HEK293T (cell line): ENCODE measurements around the gene SLC27A1.

Experiments used
- CTCF ChIA-PET: fragments of 350-600 bp; formaldehyde crosslinking; extraction: SDS; loops from one replicate; lab custom pipeline; 2021; ENCODE audit warnings: antibody characterized with exemption, inconsistent platforms; lab: Yijun Ruan, JAX
- POLR2A ChIA-PET: fragments of 350-600 bp; formaldehyde crosslinking; extraction: SDS; loops from one replicate; lab custom pipeline; 2020; ENCODE audit warnings: antibody characterized with exemption, inconsistent platforms; lab: Yijun Ruan, JAX
- DNase-seq: peaks from one replicate; pipeline ENCODE4 v3.0.0; 2012; ENCODE audit warnings: mixed read lengths; ENCODE audit errors: extremely low spot score
- ARNT ChIP-seq: fragments of 450-650 bp; IDR thresholded peaks from 2 replicates; pipeline ENCODE4 v1.6.1; 2017; ENCODE audit warnings: mild to moderate bottlenecking
- BHLHE40 ChIP-seq: fragments of 450-650 bp; IDR thresholded peaks from 2 replicates; pipeline ENCODE4 v1.6.1; 2016; ENCODE audit warnings: mild to moderate bottlenecking, moderate library complexity, borderline replicate concordance
- CTBP1 ChIP-seq: fragments of 450-650 bp; IDR thresholded peaks from 2 replicates; pipeline ENCODE4 v1.6.1; 2016; ENCODE audit warnings: borderline replicate concordance
- ELF4 ChIP-seq: fragments of 450-650 bp; IDR thresholded peaks from 2 replicates; pipeline ENCODE4 v1.6.1; 2017; ENCODE audit warnings: antibody characterized with exemption
- FOXA1 ChIP-seq: fragments of 450-650 bp; IDR thresholded peaks from 2 replicates; pipeline ENCODE4 v1.6.1; 2016; ENCODE audit warnings: mild to moderate bottlenecking
- FOXK2 ChIP-seq: fragments of 450-650 bp; IDR thresholded peaks from 2 replicates; pipeline ENCODE4 v1.6.1; 2016; ENCODE audit warnings: mild to moderate bottlenecking
- FOXM1 ChIP-seq: fragments of 450-650 bp; IDR thresholded peaks from 2 replicates; pipeline ENCODE4 v1.6.1; 2017; ENCODE audit warnings: mild to moderate bottlenecking, borderline replicate concordance
- HDGF ChIP-seq: fragments of 450-650 bp; IDR thresholded peaks from 2 replicates; pipeline ENCODE4 v1.6.1; 2017; ENCODE audit warnings: antibody characterized with exemption, borderline replicate concordance
- L3MBTL2 ChIP-seq: fragments of 450-650 bp; conservative IDR thresholded peaks from 2 replicates; pipeline ENCODE4 v1.6.1; 2016; ENCODE audit warnings: mild to moderate bottlenecking
- LEF1 ChIP-seq: fragments of 450-650 bp; IDR thresholded peaks from 2 replicates; pipeline ENCODE4 v1.6.1; 2017; ENCODE audit warnings: mild to moderate bottlenecking, borderline replicate concordance
- NFRKB ChIP-seq: fragments of 450-650 bp; IDR thresholded peaks from 2 replicates; pipeline ENCODE4 v1.6.1; 2016; ENCODE audit warnings: mild to moderate bottlenecking, moderate library complexity
- SP1 ChIP-seq: fragments of 450-650 bp; IDR thresholded peaks from 2 replicates; pipeline ENCODE4 v1.6.1; 2017
- SUZ12 ChIP-seq: fragments of 450-650 bp; IDR thresholded peaks from 2 replicates; pipeline ENCODE4 v1.6.1; 2016; ENCODE audit warnings: mild to moderate bottlenecking
- TARDBP ChIP-seq: fragments of 450-650 bp; IDR thresholded peaks from 2 replicates; pipeline ENCODE4 v1.6.1; 2016
- ZNF384 ChIP-seq: fragments of 450-650 bp; IDR thresholded peaks from 2 replicates; pipeline ENCODE4 v1.6.1; 2016
- TF ChIP-seq, protein P1 (sequence below): fragments of 450-650 bp; IDR thresholded peaks from 2 replicates; pipeline ENCODE4 v1.6.1; 2016

The SLC27A1 gene

DNA sequence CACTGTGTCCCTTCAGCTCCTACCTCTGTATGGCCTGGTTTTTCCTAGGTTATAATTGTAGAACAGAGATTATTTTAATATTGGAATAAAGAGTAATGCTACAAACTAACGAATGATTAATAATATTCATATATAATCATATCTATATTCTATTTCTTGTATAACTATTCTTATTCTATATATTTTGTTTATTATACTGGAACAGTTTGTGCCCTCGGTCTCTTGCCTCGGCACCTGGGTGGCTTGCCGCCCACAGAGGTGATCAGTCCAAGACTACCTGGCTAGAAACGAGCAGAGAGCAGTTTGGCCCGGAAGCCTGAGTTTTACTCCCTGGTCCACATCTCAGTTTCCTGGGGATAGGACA is 3.9 kb upstream of the SLC27A1 start:
- TF ChIP-seq SUZ12, result no peak
- TF ChIP-seq CTBP1, result no peak
- no peak for TF ChIP-seq TARDBP
- no peak for TF ChIP-seq LEF1
- no peak for TF ChIP-seq ARNT
- TF ChIP-seq NFRKB, result no peak
- no peak for TF ChIP-seq FOXA1
- TF ChIP-seq ZNF384, result no peak
- no peak for TF ChIP-seq SP1
- no peak for TF ChIP-seq BHLHE40
- TF ChIP-seq, protein P1, sequence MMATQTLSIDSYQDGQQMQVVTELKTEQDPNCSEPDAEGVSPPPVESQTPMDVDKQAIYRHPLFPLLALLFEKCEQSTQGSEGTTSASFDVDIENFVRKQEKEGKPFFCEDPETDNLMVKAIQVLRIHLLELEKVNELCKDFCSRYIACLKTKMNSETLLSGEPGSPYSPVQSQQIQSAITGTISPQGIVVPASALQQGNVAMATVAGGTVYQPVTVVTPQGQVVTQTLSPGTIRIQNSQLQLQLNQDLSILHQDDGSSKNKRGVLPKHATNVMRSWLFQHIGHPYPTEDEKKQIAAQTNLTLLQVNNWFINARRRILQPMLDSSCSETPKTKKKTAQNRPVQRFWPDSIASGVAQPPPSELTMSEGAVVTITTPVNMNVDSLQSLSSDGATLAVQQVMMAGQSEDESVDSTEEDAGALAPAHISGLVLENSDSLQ, result no peak
- no peak for TF ChIP-seq HDGF
- TF ChIP-seq FOXM1, result no peak
- TF ChIP-seq FOXK2, result no peak
- no peak for TF ChIP-seq L3MBTL2
- no peak for TF ChIP-seq ELF4
- ChIA-PET CTCF (interaction anchor here (0.6 to 1.8 kb wide), 5 partner anchors 26 to 272 kb away, joined by 3 to 7 read pairs (median 3); partner anchors contain the start of gene BST2), POLR2A (interaction anchor here (1.1 kb wide), 1 partner anchor 47 kb away, joined by 3 read pairs; the partner anchor contains the start of gene MVB12A)

GRCh38 chr19:17467471-17468301 is 2.6 kb upstream of the SLC27A1 start:
- TF ChIP-seq ELF4, result no peak
- DNase-seq, result no peak
- ChIA-PET POLR2A (interaction anchor here (1.5 kb wide), 1 partner anchor 48 kb away, joined by 3 read pairs; the partner anchor contains the start of gene MVB12A), CTCF (no interaction called here)

More for the DNA sequence above, 3.9 kb upstream of the SLC27A1 start:
- no peak for DNase-seq

DNA sequence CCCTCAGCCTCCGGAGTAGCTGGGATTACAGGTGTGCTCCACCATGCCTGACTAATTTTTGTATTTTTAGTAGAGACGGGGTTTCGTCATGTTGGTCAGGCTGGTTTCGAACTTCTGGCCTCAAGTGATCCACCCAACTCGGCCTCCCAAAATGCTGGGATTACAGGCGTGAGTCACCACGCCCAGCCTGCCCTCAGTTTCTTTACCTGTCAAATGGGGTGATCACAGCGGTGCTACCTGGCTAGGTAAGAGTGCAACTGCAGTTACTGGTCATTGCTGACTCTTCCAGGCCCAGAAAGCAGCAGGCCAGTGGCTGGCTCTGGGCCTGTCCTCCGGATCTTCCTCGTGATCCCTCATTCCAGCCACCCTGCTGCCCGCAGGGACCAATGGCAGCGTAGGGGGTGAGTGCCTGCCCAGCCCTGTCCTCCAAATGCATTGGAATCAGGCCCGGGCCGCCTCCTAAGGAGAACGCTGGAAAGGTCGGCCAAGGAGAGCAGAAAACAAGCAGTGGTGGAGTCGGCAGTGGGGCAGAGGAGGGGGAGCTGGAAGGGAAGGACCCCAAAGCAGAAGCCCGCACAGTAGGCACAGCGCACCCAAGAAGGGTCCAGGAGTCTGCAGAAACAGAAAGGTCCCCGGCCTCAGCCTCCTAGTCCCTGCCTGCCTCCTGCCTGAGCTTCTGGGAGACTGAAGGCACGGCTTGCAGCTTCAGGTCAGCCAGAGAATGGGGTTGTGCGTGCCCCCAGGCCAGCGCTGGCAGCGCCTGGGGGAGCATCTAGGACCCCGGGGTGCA is 1.8 kb upstream of the SLC27A1 start:
- DNase-seq, result no peak
- ChIA-PET CTCF (no interaction called here), POLR2A (interaction anchor here (1.5 kb wide), 1 partner anchor 49 kb away, joined by 3 read pairs; the partner anchor contains the start of gene MVB12A)
- TF ChIP-seq, protein P1, result no peak
- TF ChIP-seq FOXA1 (no peak), L3MBTL2 (no peak), ARNT (no peak), HDGF (no peak), CTBP1 (no peak), LEF1 (no peak), BHLHE40 (no peak), NFRKB (no peak)

- no peak for DNase-seq
- no peak for TF ChIP-seq ZNF384
- TF ChIP-seq L3MBTL2, result no peak
- TF ChIP-seq HDGF, result no peak
- no peak for TF ChIP-seq FOXK2
- no peak for TF ChIP-seq FOXM1
- TF ChIP-seq ELF4, result no peak
- no peak for TF ChIP-seq LEF1
- no peak for TF ChIP-seq FOXA1
- no peak for TF ChIP-seq SP1
- ChIA-PET CTCF (no interaction called here), POLR2A (no interaction called here)
Measured at GRCh38 chr19:17469092-17469480, 1.2 kb upstream of the SLC27A1 start.

DNA sequence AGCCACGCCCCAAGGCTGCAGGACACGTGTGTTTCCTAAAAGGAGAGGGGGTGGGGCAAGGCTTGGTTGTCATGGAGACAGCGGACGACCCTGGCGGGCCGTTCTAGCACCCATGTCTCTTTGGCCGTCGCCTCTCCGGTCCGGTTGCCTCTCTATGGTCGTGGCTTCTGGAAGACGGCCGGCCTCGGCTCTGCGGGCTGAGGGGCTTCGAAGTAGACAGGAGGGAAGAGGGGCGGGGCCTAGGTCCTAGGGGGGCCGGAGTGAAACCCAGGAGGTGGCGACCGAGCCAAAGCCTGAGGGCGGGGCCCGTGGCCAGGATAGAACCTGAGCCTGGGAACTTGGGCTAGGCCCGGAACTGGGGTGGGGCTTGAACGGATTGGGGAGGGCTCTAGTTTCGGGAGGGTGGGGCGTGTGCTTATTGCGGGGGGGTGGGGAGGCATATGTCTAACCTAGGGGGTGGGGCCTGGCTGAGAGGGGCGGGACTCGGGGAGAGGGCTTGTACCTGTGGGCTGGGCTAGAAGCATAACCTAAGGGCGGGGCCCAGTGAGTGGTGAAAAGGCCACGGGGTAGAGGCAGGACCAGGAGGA is 750 bp upstream of the SLC27A1 start:
- CTCF ChIA-PET, result interaction anchor here (0.6 kb wide), 1 partner anchor 42 kb away, joined by 8 read pairs; the partner anchor contains the start of gene PGLS
- no peak for TF ChIP-seq ELF4
- peak; percentile 76 for TF ChIP-seq L3MBTL2
- POLR2A ChIA-PET, result no interaction called here
- DNase-seq, result peak; percentile 85

- no peak for DNase-seq
- CTCF ChIA-PET, result interaction anchor here (1.3 kb wide), 1 partner anchor 25 kb away, joined by 3 read pairs; no protein-coding TSS in a partner anchor
- no peak for TF ChIP-seq NFRKB
- TF ChIP-seq L3MBTL2, result no peak
- TF ChIP-seq, protein P1, result no peak
- TF ChIP-seq ZNF384, result no peak
- TF ChIP-seq BHLHE40, result no peak
- no peak for TF ChIP-seq ARNT
- TF ChIP-seq FOXM1, result no peak
- TF ChIP-seq SP1, result no peak
- TF ChIP-seq FOXK2, result no peak
- TF ChIP-seq TARDBP, result no peak
- no peak for TF ChIP-seq ELF4
- no peak for TF ChIP-seq HDGF
- TF ChIP-seq LEF1, result no peak
- no peak for TF ChIP-seq CTBP1
- no peak for TF ChIP-seq FOXA1
- TF ChIP-seq SUZ12, result no peak
- POLR2A ChIA-PET, result interaction anchor here (0.6 to 1.3 kb wide), 4 partner anchors 11 to 135 kb away, joined by 3 to 5 read pairs (median 4); partner anchors contain the start of genes NXNL1 and PGLS
Measured at GRCh38 chr19:17471410-17472125, 1.2 kb downstream of the SLC27A1 start.
